OCI-LY1 (cell line): ENCODE measurements around the gene NOD2.

Source experiments
- H2AFZ ChIP-seq: fragments of 200-600 bp; sonication (generic), shearing (Covaris generic); 2 replicates; pipeline ENCODE4 v1.6.0; 2014; ENCODE audit warnings: antibody characterized with exemption, mild to moderate bottlenecking, low read length
- H3F3A ChIP-seq: fragments of 200-600 bp; sonication (generic), shearing (Covaris generic); 2 replicates; pipeline ENCODE4 v1.6.0; 2014; ENCODE audit warnings: mild to moderate bottlenecking, antibody characterized with exemption, low read length, moderate library complexity; ENCODE audit not compliant: insufficient read depth
- H3K27ac ChIP-seq: fragments of 200-600 bp; sonication (generic); 2 replicates; pipeline ENCODE4 v1.5.1; 2014; ENCODE audit warnings: low read length, mixed run types, mild to moderate bottlenecking, low read depth; ENCODE audit not compliant: poor library complexity, severe bottlenecking
- H3K27me3 ChIP-seq: fragments of 200-600 bp; sonication (generic); 2 replicates; pipeline ENCODE4 v1.6.0; 2014; ENCODE audit warnings: antibody characterized with exemption, mild to moderate bottlenecking, low read length, moderate library complexity; ENCODE audit not compliant: insufficient read depth
- H3K36me3 ChIP-seq: fragments of 200-600 bp; sonication (generic); 2 replicates; pipeline ENCODE4 v1.6.1; 2014; ENCODE audit warnings: mild to moderate bottlenecking, antibody characterized with exemption, low read length, moderate library complexity, mixed read lengths; ENCODE audit not compliant: insufficient read depth
- H3K4me1 ChIP-seq: fragments of 200-600 bp; sonication (generic); 2 replicates; pipeline ENCODE4 v1.5.1; 2014; ENCODE audit warnings: mild to moderate bottlenecking, low read length, moderate library complexity; ENCODE audit not compliant: insufficient read depth, severe bottlenecking
- H3K4me2 ChIP-seq: fragments of 200-600 bp; sonication (generic), shearing (Covaris generic); 2 replicates; pipeline ENCODE4 v1.6.1; 2014; ENCODE audit warnings: low read length
- H3K4me3 ChIP-seq: fragments of 200-600 bp; sonication (generic); 2 replicates; pipeline ENCODE4 v1.5.1; 2014; ENCODE audit warnings: low read length, low read depth, mild to moderate bottlenecking, mixed read lengths; ENCODE audit not compliant: poor library complexity, severe bottlenecking
- H3K79me2 ChIP-seq: fragments of 200-600 bp; shearing (Covaris generic); 2 replicates; pipeline ENCODE4 v1.6.1; 2016; ENCODE audit warnings: mixed run types, low read length, mixed read lengths; ENCODE audit not compliant: insufficient read depth
- H3K9ac ChIP-seq: fragments of 200-600 bp; sonication (generic), shearing (Covaris generic); 2 replicates; pipeline ENCODE4 v1.6.1; 2014; ENCODE audit warnings: mild to moderate bottlenecking, low read length, mixed read lengths
- H3K9me2 ChIP-seq: fragments of 200-600 bp; sonication (generic), shearing (Covaris generic); 2 replicates; pipeline ENCODE4 v1.6.1; 2014; ENCODE audit warnings: low read depth, mild to moderate bottlenecking, low read length, mixed read lengths
- H3K9me3 ChIP-seq: fragments of 200-600 bp; shearing (Covaris generic); 2 replicates; pipeline ENCODE4 v1.6.1; 2014; ENCODE audit warnings: low read length, mixed read lengths
- H4K20me1 ChIP-seq: fragments of 200-600 bp; sonication (generic), shearing (Covaris generic); 2 replicates; pipeline ENCODE4 v1.6.0; 2016; ENCODE audit warnings: mild to moderate bottlenecking, low read length; ENCODE audit not compliant: insufficient read depth
- EZH2 ChIP-seq: fragments of 200-600 bp; sonication (generic), shearing (Covaris generic); IDR thresholded peaks from 2 replicates; pipeline ENCODE4 v1.8.0; 2017; ENCODE audit warnings: borderline replicate concordance, mixed run types, mild to moderate bottlenecking, antibody characterized with exemption, low read length, moderate library complexity, mixed read lengths
- TF ChIP-seq, protein P1 (sequence below): fragments of 200-600 bp; sonication (generic), shearing (Covaris generic); IDR thresholded peaks from 2 replicates; pipeline ENCODE4 v1.5.1; 2017; ENCODE audit warnings: mild to moderate bottlenecking, antibody characterized with exemption, low read length, moderate library complexity, mixed read lengths

NOD2 gene

DNA sequence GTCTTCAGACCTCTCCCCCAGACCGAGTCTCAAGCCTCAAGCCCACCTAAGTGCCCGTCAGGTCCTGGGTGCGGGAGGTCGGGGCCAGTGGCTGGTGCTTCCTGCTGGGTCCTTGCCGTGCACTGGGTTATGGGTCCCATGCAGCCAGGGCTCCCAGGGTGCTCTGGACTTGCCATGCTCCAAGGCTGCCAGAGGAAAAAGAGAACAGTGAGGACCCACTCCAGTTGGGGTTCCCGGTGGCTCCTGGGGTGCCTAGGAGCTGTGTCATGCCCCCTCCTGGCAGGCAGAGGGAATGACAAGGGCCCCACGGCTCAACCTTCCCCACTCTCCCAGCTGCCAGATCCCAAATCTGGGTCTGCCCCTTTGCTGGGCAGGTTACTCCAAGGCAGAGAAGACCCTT is 16.1 kb upstream of the NOD2 start:
- H3F3A ChIP-seq, result no peaks in the 10 kb centered on the region
- peaks cover 22% of the 10 kb centered on the region for H3K4me1 ChIP-seq
- no peaks in the 10 kb centered on the region for H3K9me2 ChIP-seq
- peaks cover 35% of the 10 kb centered on the region for H3K36me3 ChIP-seq
- no peak overlapping the region for H3K9ac ChIP-seq
- H3K27me3 ChIP-seq, result no peaks in the 10 kb centered on the region
- peaks cover 2% of the 10 kb centered on the region; the same call in 1 of the 2 replicates for H3K9me3 ChIP-seq
- H3K79me2 ChIP-seq, result no peaks in the 10 kb centered on the region
- H3K27ac ChIP-seq, result no peak overlapping the region
- no peak overlapping the region for H3K4me2 ChIP-seq
- no peak overlapping the region for H2AFZ ChIP-seq
- no peak for TF ChIP-seq EZH2
- TF ChIP-seq, protein P1, sequence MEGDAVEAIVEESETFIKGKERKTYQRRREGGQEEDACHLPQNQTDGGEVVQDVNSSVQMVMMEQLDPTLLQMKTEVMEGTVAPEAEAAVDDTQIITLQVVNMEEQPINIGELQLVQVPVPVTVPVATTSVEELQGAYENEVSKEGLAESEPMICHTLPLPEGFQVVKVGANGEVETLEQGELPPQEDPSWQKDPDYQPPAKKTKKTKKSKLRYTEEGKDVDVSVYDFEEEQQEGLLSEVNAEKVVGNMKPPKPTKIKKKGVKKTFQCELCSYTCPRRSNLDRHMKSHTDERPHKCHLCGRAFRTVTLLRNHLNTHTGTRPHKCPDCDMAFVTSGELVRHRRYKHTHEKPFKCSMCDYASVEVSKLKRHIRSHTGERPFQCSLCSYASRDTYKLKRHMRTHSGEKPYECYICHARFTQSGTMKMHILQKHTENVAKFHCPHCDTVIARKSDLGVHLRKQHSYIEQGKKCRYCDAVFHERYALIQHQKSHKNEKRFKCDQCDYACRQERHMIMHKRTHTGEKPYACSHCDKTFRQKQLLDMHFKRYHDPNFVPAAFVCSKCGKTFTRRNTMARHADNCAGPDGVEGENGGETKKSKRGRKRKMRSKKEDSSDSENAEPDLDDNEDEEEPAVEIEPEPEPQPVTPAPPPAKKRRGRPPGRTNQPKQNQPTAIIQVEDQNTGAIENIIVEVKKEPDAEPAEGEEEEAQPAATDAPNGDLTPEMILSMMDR, result peak; percentile 54
- no peaks in the 10 kb centered on the region for H4K20me1 ChIP-seq
- H3K4me3 ChIP-seq, result no peak overlapping the region

DNA sequence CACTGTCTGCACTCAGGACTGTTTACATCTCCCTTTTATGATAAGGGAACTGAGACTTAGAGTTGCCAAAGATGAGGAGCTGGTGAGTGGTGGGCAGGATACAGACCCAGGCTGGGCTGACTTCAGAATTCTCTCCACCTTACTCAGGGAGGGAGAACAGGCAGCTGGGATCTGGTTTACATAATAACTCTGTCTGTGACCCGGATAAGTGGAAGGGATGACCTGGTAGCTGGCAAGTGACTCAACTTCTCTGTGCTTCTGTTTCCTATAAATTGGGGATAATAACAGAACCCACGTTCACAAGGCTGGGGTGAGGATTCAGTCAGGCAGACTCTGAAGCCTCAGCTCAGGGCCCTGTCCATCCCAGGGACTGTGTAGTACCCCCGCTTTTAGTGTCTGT is 14.9 kb upstream of the NOD2 start:
- TF ChIP-seq EZH2, result no peak
- TF ChIP-seq, protein P1, result no peak
- no peaks in the 10 kb centered on the region for H3K9me2 ChIP-seq

DNA sequence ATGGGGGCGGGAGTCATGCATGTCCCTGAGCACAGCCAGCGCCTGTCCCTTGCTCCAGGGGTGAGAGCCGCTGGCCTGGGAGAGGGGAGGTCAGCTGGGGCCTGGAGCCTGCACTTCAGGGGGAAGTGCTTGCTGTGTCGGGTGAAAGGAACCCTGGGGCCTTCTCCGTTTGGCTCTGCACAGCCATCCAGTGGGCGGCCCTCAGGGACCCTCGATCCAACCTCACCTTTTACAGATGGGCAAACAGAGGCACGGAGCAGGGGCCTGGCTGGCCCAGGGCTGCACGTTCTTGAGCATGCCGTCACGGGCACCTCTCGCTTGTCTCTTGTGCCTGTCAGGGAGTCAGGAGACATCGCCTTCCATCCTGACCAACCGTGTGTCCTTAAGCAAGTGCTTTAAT is 14.1 kb upstream of the NOD2 start:
- Histone ChIP-seq H3K9me3 (no peaks in the 10 kb centered on the region), H3K27me3 (no peaks in the 10 kb centered on the region), H3K27ac (no peak overlapping the region), H3K79me2 (no peaks in the 10 kb centered on the region), H3K36me3 (peaks cover 19% of the 10 kb centered on the region; the same call in 1 of the 2 replicates), H3F3A (no peaks in the 10 kb centered on the region), H3K9ac (no peak overlapping the region), H2AFZ (no peak overlapping the region), H3K4me1 (peaks cover 32% of the 10 kb centered on the region), H3K4me3 (no peak overlapping the region), H4K20me1 (no peaks in the 10 kb centered on the region), H3K4me2 (no peak overlapping the region), H3K9me2 (no peaks in the 10 kb centered on the region)
- no peak for TF ChIP-seq EZH2
- TF ChIP-seq, protein P1, result no peak

More for the DNA sequence above, 14.9 kb upstream of the NOD2 start:
- no peaks in the 10 kb centered on the region for H4K20me1 ChIP-seq
- H3K4me2 ChIP-seq, result no peak overlapping the region
- H3K4me1 ChIP-seq, result peaks cover 24% of the 10 kb centered on the region
- peaks cover 23% of the 10 kb centered on the region for H3K36me3 ChIP-seq
- H3K27me3 ChIP-seq, result no peaks in the 10 kb centered on the region
- no peak overlapping the region for H3K9ac ChIP-seq
- no peak overlapping the region for H2AFZ ChIP-seq
- H3K27ac ChIP-seq, result no peak overlapping the region
- no peaks in the 10 kb centered on the region; the same call in 1 of the 2 replicates for H3K9me3 ChIP-seq
- no peaks in the 10 kb centered on the region for H3K79me2 ChIP-seq
- H3K4me3 ChIP-seq, result no peak overlapping the region
- H3F3A ChIP-seq, result no peaks in the 10 kb centered on the region
